RWPE1 (cell line): ENCODE data around the gene CIB2.
"Not testable (repeated sequence)": the region's sequence is repeated elsewhere in the genome, so short reads cannot be mapped to it uniquely, and the experiment has no call there.

Experiments
- CTCF ChIA-PET: fragments of 350-600 bp; sonication (Branson Sonifier 250); formaldehyde crosslinking; extraction: SDS; loops from one replicate; lab custom pipeline; 2021; lab: Yijun Ruan, JAX
- POLR2A ChIA-PET: fragments of 400-600 bp; formaldehyde crosslinking; extraction: SDS; loops from one replicate; lab custom pipeline; 2020; ENCODE audit warnings: antibody characterized with exemption; ENCODE audit not compliant: low non-redundant PET; lab: Yijun Ruan, JAX
- DNase-seq: peaks from one replicate; pipeline ENCODE4 v3.0.0; 2012; ENCODE audit warnings: low spot score
- H3K27ac ChIP-seq: fragments of 450-650 bp; 2 replicates; pipeline ENCODE4 v1.5.1; 2017
- TF ChIP-seq, protein P1 (sequence below): fragments of 450-650 bp; conservative IDR thresholded peaks from 2 replicates; pipeline ENCODE4 v1.5.1; 2017; ENCODE audit warnings: low read depth, mild to moderate bottlenecking

CIB2 gene

GRCh38 chr15:78162038-78162437 is 30.8 kb upstream of the CIB2 start:
- POLR2A ChIA-PET = no interaction called here
- no peak overlapping the region for H3K27ac ChIP-seq
- CTCF ChIA-PET = interaction anchor here (1.0 kb wide), 1 partner anchor 54 kb away, joined by 3 read pairs; no protein-coding TSS in a partner anchor
- TF ChIP-seq, protein P1, sequence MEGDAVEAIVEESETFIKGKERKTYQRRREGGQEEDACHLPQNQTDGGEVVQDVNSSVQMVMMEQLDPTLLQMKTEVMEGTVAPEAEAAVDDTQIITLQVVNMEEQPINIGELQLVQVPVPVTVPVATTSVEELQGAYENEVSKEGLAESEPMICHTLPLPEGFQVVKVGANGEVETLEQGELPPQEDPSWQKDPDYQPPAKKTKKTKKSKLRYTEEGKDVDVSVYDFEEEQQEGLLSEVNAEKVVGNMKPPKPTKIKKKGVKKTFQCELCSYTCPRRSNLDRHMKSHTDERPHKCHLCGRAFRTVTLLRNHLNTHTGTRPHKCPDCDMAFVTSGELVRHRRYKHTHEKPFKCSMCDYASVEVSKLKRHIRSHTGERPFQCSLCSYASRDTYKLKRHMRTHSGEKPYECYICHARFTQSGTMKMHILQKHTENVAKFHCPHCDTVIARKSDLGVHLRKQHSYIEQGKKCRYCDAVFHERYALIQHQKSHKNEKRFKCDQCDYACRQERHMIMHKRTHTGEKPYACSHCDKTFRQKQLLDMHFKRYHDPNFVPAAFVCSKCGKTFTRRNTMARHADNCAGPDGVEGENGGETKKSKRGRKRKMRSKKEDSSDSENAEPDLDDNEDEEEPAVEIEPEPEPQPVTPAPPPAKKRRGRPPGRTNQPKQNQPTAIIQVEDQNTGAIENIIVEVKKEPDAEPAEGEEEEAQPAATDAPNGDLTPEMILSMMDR = no peak
- no peak for DNase-seq

GRCh38 chr15:78159395-78159794 is 28.1 kb upstream of the CIB2 start:
- TF ChIP-seq, protein P1 = no peak
- DNase-seq = no peak
- ChIA-PET POLR2A (no interaction called here), CTCF (interaction anchor here (0.6 to 1.3 kb wide), 3 partner anchors 51 to 311 kb away, joined by 3 to 4 read pairs (median 4); no protein-coding TSS in a partner anchor)
- no peak overlapping the region for H3K27ac ChIP-seq

DNA sequence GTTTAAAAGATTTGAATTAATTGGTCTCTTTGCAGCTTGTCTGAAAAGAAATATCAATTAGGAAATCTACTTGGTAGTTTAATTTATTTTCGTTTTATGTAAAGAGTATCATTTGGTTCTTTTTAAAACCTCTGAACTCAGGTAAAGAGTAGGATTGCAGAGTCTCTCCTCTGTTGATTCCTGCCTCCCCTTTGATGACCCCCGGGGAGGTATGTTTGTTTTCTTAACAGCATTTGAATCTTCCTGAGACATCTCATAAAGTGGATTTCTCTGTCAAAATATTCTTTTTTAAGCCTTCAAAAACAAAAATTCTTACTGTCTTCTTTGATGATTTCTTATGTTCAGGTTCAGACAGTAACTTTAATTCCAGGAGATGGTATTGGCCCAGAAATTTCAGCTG is 26.0 kb upstream of the CIB2 start:
- POLR2A ChIA-PET = no interaction called here
- no peak overlapping the region for H3K27ac ChIP-seq
- TF ChIP-seq, protein P1 = no peak
- CTCF ChIA-PET = interaction anchor here (2.0 kb wide), 1 partner anchor 44 kb away, joined by 7 read pairs; no protein-coding TSS in a partner anchor
- no peak for DNase-seq

DNA sequence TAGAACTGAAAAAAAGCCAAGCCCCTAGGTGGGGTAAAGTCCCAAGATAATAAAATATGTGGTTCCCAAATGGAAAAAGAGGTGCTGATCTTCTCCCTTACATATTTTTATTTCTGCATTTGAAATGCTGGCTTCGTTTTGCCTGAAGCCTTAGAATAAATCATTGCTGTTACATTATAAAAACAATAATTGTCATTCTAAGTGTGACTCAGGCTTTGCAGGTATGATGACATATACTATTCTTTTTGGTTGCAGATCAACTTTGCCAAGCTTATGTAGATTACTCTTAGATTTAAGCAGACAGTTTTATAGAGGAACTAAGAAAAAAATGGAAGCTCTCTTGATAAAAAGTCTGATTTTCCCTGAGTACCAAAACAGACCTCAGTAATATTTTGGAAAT is 25.4 kb upstream of the CIB2 start:
- POLR2A ChIA-PET = no interaction called here
- no peak for DNase-seq
- TF ChIP-seq, protein P1 = no peak
- H3K27ac ChIP-seq = no peak overlapping the region
- CTCF ChIA-PET = interaction anchor here (0.6 to 2.0 kb wide), 3 partner anchors 30 to 189 kb away, joined by 3 to 7 read pairs (median 3); no protein-coding TSS in a partner anchor

GRCh38 chr15:78155355-78155939 is 24.2 kb upstream of the CIB2 start:
- DNase-seq = no peak
- ChIA-PET POLR2A (no interaction called here), CTCF (no interaction called here)
- TF ChIP-seq, protein P1 = no peak
- no peak overlapping the region for H3K27ac ChIP-seq

DNA sequence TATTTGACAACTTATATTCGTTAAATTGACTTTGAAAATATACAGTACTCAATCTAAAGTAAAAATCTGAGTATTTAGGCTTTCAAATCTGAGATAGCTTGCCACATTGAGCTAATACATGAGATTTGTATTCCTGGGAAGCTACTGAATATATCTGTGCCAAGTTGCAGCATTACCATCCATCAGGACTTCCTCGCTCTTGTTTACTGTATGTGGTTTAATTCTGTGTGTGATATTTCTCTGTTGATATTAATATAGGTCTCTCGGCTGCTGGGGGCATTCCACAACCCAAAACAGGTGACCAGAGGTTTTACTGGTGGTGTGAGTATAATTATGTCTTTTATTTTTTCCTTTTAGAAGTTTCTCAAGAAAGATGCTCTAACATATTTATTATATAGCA is 23.7 kb upstream of the CIB2 start:
- no peak for DNase-seq
- no peak overlapping the region for H3K27ac ChIP-seq
- CTCF ChIA-PET = interaction anchor here (0.5 kb wide), 1 partner anchor 25 kb away, joined by 3 read pairs; no protein-coding TSS in a partner anchor
- POLR2A ChIA-PET = no interaction called here
- TF ChIP-seq, protein P1 = no peak

DNA sequence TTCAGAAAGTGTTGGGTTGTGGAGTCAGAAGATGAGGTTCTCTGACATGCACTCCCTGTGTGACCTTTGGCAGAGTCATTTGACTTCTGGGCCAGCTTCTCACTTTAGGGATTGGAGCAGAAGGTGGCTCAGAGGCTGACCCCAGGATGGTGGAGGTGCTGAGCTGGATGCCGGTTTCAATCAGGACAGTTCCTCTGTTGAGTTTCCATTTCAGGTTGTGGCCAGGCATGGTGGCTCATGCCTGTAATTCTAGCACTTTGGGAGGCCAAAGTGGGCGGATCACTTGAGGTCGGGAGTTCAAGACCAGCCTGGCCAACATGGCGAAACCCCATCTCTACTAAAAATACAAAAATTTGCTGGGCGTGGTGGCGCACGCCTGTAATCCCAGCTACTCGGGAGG is 19.8 kb upstream of the CIB2 start:
- CTCF ChIA-PET = interaction anchor here (0.5 kb wide), 1 partner anchor 528 kb away, joined by 4 read pairs; no protein-coding TSS in a partner anchor
- H3K27ac ChIP-seq, DNase-seq, POLR2A ChIA-PET: not testable (repeated sequence)
